ENCODE measurements around the gene RFX4.

DNA sequence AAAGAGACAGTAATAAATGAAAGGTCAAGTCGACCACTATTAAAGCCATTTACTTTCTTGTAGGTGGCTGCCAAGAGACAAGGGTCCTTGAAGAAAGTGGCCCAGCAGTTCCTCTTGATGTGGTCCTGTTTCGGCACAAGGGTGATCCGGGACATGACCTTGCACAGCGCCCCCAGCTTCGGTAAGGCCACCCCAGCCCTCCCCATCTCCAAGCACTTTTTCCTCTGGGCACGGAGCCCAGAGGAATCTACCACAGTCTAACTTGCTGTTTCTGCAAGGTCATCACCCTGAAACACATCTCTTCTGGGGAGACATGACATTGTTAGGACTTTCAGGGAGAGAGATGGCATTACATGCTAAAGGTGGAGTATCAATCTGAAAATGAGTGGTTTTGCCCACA lies 137.9 kb downstream of the RFX4 start:
- TF ChIP-seq, protein P1, sequence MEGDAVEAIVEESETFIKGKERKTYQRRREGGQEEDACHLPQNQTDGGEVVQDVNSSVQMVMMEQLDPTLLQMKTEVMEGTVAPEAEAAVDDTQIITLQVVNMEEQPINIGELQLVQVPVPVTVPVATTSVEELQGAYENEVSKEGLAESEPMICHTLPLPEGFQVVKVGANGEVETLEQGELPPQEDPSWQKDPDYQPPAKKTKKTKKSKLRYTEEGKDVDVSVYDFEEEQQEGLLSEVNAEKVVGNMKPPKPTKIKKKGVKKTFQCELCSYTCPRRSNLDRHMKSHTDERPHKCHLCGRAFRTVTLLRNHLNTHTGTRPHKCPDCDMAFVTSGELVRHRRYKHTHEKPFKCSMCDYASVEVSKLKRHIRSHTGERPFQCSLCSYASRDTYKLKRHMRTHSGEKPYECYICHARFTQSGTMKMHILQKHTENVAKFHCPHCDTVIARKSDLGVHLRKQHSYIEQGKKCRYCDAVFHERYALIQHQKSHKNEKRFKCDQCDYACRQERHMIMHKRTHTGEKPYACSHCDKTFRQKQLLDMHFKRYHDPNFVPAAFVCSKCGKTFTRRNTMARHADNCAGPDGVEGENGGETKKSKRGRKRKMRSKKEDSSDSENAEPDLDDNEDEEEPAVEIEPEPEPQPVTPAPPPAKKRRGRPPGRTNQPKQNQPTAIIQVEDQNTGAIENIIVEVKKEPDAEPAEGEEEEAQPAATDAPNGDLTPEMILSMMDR (IDR thresholded peaks at IDR 0.05) = no peak
- no peak for TF ChIP-seq POLR2A (IDR thresholded peaks at IDR 0.05)

All from lower leg skin (tissue), 3 donors.